ENCODE results near the gene IMP4. TPM values are rescaled to one million over a fixed set of nuclear protein-coding genes. Genes with fewer than 3 reads are reported as not detected.
A peak's percentile ranks its signal among the peaks of the same experiment; 100 is the strongest.

IMP4 gene
- total RNA-seq (2014; rRNA removed; shearing (Covaris generic)): 113 and 147 TPM in 2 replicates
- 87.8 and 88.6 TPM in 2 replicates for polyA plus RNA-seq (2016; fragmentation: Nextera tagmentation; extraction: Ambion mirVana)
- long read RNA-seq, transcript IMP4-201 (9 exons, 1,740 nt): major isoform, 54 of 99 reads
- long read RNA-seq, transcript IMP4-208 (8 exons, 2,379 nt): minor isoform, 7 of 99 reads
- long read RNA-seq, transcript IMP4-202 (9 exons, 822 nt): minor isoform, 14 of 99 reads
- long read RNA-seq, partial matches to known transcripts: 4 of 99 reads
- long read RNA-seq, other reads (novel, unspliced or antisense): 18 of 99 reads

- H3K4me3 ChIP-seq: peak within 1 kb of the TSS; percentile 82
- H3K36me3 ChIP-seq (ENCODE audit: insufficient read depth): peaks cover 24% of the 10 kb centered on the region
- H3F3A ChIP-seq (replicated peaks; ENCODE audit: low read depth): 0 out of 2 replicates have a peak, but pooled peaks cover 3% of the 10 kb centered on the region
- H3K27me3 ChIP-seq (ENCODE audit: insufficient read depth): no peaks in the 10 kb centered on the region
- Mint-ChIP-seq H3K4me1 (peaks cover 12% of the 10 kb centered on the region), H3K36me3 (ENCODE audit: low read depth) (peaks cover 64% of the 10 kb centered on the region), H3K27me3 (ENCODE audit: insufficient read depth, low read depth, poor library complexity) (peaks cover 20% of the 10 kb centered on the region), H3K9me3 (no peaks in the 10 kb centered on the region), H3K4me3 (peak within 1 kb of the TSS; percentile 99), H3K27ac (peak within 1 kb of the TSS; percentile 98)
- H3K27ac ChIP-seq (ENCODE audit: low read depth): peak within 1 kb of the TSS; percentile 99
- H3K4me1 ChIP-seq (ENCODE audit: insufficient read depth): peaks cover 8% of the 10 kb centered on the region; the same call in 1 of the 2 replicates
- ATAC-seq (peak; percentile 91), DNase-seq (ENCODE audit: low spot score) (peak; percentile 99)
- peak within 1 kb of the TSS; percentile 72 for H2AFZ ChIP-seq
- H3K9me2 ChIP-seq (ENCODE audit: insufficient read depth): no peaks in the 10 kb centered on the region
- TF ChIP-seq EZH2 (IDR thresholded peaks at IDR 0.05; ENCODE audit: low read depth, unreplicated experiment) (no peak), EZH2phosphoT487 (IDR thresholded peaks at IDR 0.05; ENCODE audit: unreplicated experiment) (no peak), CREB1 (CRISPR knock-in tag; IDR thresholded peaks at IDR 0.05; ENCODE audit: low read depth) (peak; percentile 64), NANOG (IDR thresholded peaks at IDR 0.05; ENCODE audit: borderline replicate concordance) (no peak), ZNF114 (CRISPR knock-in tag; IDR thresholded peaks at IDR 0.05) (no peak), ETS1 (IDR thresholded peaks at IDR 0.05) (peak; percentile 93), STAT1 (IDR thresholded peaks at IDR 0.05; ENCODE audit: unreplicated experiment) (no peak), CTCF (conservative IDR thresholded peaks at IDR 0.05; ENCODE audit: low read depth in 2 of 2) (peak; percentile 30 to 45), POLR2AphosphoS5 (IDR thresholded peaks at IDR 0.05; ENCODE audit: low read depth) (peak; percentile 78), ZNF462 (CRISPR knock-in tag; IDR thresholded peaks at IDR 0.05) (no peak)
- H3K79me2 ChIP-seq (replicated peaks; ENCODE audit: insufficient read depth): peaks cover 21% of the 10 kb centered on the region
- peak within 1 kb of the TSS; percentile 92 for H3K4me2 ChIP-seq
- H4K20me1 ChIP-seq (replicated peaks; ENCODE audit: insufficient read depth): peaks cover 4% of the 10 kb centered on the region
These were observed at the start of gene IMP4 for GRCh38 chr2:130342533-130343275. IMP4 (plus strand) TSS chr2:130342897; CDS start chr2:130342933, 36 bp downstream.

Data from GM23338 (cell line).